ENCODE results near the gene PLAAT5. TPM values are rescaled to one million over a fixed set of nuclear protein-coding genes. Genes with fewer than 3 reads are reported as not detected.

The PLAAT5 gene
- total and polyA plus RNA-seq, 2 of the 4 experiments (the other 2 are of a cell fraction), result not detected

GRCh38 chr11:63512816-63513215 lies 21.8 kb upstream of the PLAAT5 start:
- Histone ChIP-seq H3K36me3 (ENCODE audit: control insufficient read depth, insufficient read depth, low read length) (no peaks in the 10 kb centered on the region), H3K79me1 (ENCODE audit: low read depth in 1 of 2, low read length in 2 of 2) (no peaks in the 10 kb centered on the region), H3K27ac (ENCODE audit: insufficient read depth, low read length) (no peak overlapping the region), H2AK9ac (replicated peaks; ENCODE audit: low read depth, low read length, poor library complexity) (no peak overlapping the region), H4K91ac (ENCODE audit: insufficient read depth, low read depth, low read length) (no peak overlapping the region), H3K4me2 (ENCODE audit: low read depth, low read length) (no peak overlapping the region), H3K4ac (ENCODE audit: low read depth, low read length) (no peak overlapping the region), H3K9me3 (ENCODE audit: control insufficient read depth, insufficient read depth, low read length) (no peaks in the 10 kb centered on the region), H4K5ac (ENCODE audit: low read depth, low read length) (no peak overlapping the region), H2AK5ac (ENCODE audit: low read depth, low read length) (no peak overlapping the region), H3K9ac (ENCODE audit: low read depth, low read length) (no peak overlapping the region), H3K14ac (replicated peaks; ENCODE audit: low read depth, low read length) (no peak overlapping the region), H3K23ac (ENCODE audit: low read depth, low read length) (no peak overlapping the region), H3K27me3 (ENCODE audit: control insufficient read depth, insufficient read depth, low read length) (peaks cover 10% of the 10 kb centered on the region), H3K18ac (ENCODE audit: low read depth, low read length) (no peak overlapping the region), H2BK15ac (ENCODE audit: low read depth, low read length) (no peak overlapping the region), H4K8ac (ENCODE audit: low read depth in 2 of 2, low read length in 2 of 2) (no peak overlapping the region), H3K9me1 (ENCODE audit: insufficient read depth, low read length) (peaks cover 2% of the 10 kb centered on the region; the same call in 1 of the 2 replicates), H2AFZ (replicated peaks; ENCODE audit: low read length, poor library complexity) (no peak overlapping the region), H4K20me1 (ENCODE audit: insufficient read depth, low read length) (no peaks in the 10 kb centered on the region), H3K4me1 (ENCODE audit: control insufficient read depth, insufficient read depth, low read length) (no peaks in the 10 kb centered on the region), H3K4me3 (ENCODE audit: insufficient read depth, low read depth, low read length) (no peak overlapping the region), H3K56ac (ENCODE audit: extremely low read depth, insufficient read depth, low read length) (no peak overlapping the region), H2BK120ac (ENCODE audit: low read depth, low read length) (no peak overlapping the region), H2BK20ac (ENCODE audit: low read depth, low read length) (no peak overlapping the region), H2BK5ac (ENCODE audit: low read depth, low read length, poor library complexity, severe bottlenecking) (no peak overlapping the region)
- TF ChIP-seq CTCF (conservative IDR thresholded peaks at IDR 0.05; ENCODE audit: low read depth, low read length), result no peak
- ChIA-PET POLR2A (ENCODE audit: unreplicated experiment) (no interaction called here), CTCF (no interaction called here)
- intact Hi-C loops (cut with micrococcal nuclease), result no loop called here
- ATAC-seq (ENCODE audit: low read depth), result no peak
- in situ Hi-C loops (cut with MboI; ENCODE audit: low sequenced_read_pairs), result no loop called here
- 62% methylated on average over 3 of the region's 7 CpGs; no CpG with 5 or more reads in 1 of the 2 experiments for WGBS, 2 experiments (ENCODE audit: extremely low coverage in 2 of 2, insufficient read length in 1 of 2)
- dilution Hi-C loops (cut with HindIII; ENCODE audit: low sequenced_read_pairs, unreplicated experiment), result no loop called here
- no TSS peak for BruUV-seq (replicated peaks)
- no peak for DNase-seq
